SK-N-SH treated with all-trans-retinoic acid at 6 μM for 48 hours (cell line): ENCODE data around the gene ACIN1.

ENCODE experiments used
- ATAC-seq: fragments of 200-7000 bp; cut with Tn5 transposase; 3 replicates; pipeline ENCODE4 v1.9.1; 2020; ENCODE audit warnings: mild to moderate bottlenecking, moderate library complexity
- ARNTL ChIP-seq: fragments of 450-650 bp; formaldehyde crosslinking; IDR thresholded peaks from 2 replicates; pipeline ENCODE4 v1.5.0; 2020; ENCODE audit warnings: low read depth, mild to moderate bottlenecking, moderate library complexity, borderline replicate concordance
- BACH2 ChIP-seq: fragments of 250-450 bp; sonication (Bioruptor Pico); IDR thresholded peaks from 2 replicates; pipeline ENCODE4 v1.9.0; 2021; ENCODE audit warnings: mild to moderate bottlenecking, borderline replicate concordance
- CSDC2 ChIP-seq: fragments of 250-450 bp; sonication (Bioruptor Pico); IDR thresholded peaks from 2 replicates; pipeline ENCODE4 v1.5.0; 2020; ENCODE audit warnings: mild to moderate bottlenecking, moderate library complexity
- GLIS3 ChIP-seq: fragments of 250-450 bp; sonication (Bioruptor Pico); IDR thresholded peaks from 2 replicates; pipeline ENCODE4 v1.5.0; 2020; ENCODE audit warnings: mild to moderate bottlenecking, moderate library complexity
- ISL1 ChIP-seq: fragments of 250-450 bp; sonication (Bioruptor Pico); IDR thresholded peaks from 2 replicates; pipeline ENCODE4 v2.1.2; 2022; ENCODE audit warnings: mild to moderate bottlenecking, moderate library complexity
- OSR1 ChIP-seq: fragments of 250-450 bp; sonication (Bioruptor Pico); IDR thresholded peaks from 2 replicates; pipeline ENCODE4 v1.8.0; 2022; ENCODE audit warnings: moderate library complexity, mild to moderate bottlenecking, inconsistent platforms
- PPARA ChIP-seq: fragments of 250-450 bp; sonication (Bioruptor Pico); IDR thresholded peaks from 2 replicates; pipeline ENCODE4 v1.5.0; 2020; ENCODE audit warnings: mild to moderate bottlenecking, borderline replicate concordance
- SNAI2 ChIP-seq: fragments of 250-450 bp; sonication (Bioruptor Pico); IDR thresholded peaks from 2 replicates; pipeline ENCODE4 v1.5.0; 2020; ENCODE audit warnings: mild to moderate bottlenecking, moderate library complexity
- TCF4 ChIP-seq: fragments of 250-450 bp; sonication (Bioruptor Pico); IDR thresholded peaks from 2 replicates; pipeline ENCODE4 v1.8.0; 2021; ENCODE audit warnings: mild to moderate bottlenecking, moderate library complexity, borderline replicate concordance
- TOX ChIP-seq: fragments of 250-450 bp; sonication (Bioruptor Pico); IDR thresholded peaks from 2 replicates; pipeline ENCODE4 v1.8.0; 2021; ENCODE audit warnings: mild to moderate bottlenecking, moderate library complexity, borderline replicate concordance
- ZC3H10 ChIP-seq: fragments of 250-450 bp; sonication (Bioruptor Pico); IDR thresholded peaks from 2 replicates; pipeline ENCODE4 v1.5.1; 2021; ENCODE audit warnings: mild to moderate bottlenecking, moderate library complexity
- ZFP3 ChIP-seq: fragments of 250-450 bp; sonication (Bioruptor Pico); IDR thresholded peaks from 2 replicates; pipeline ENCODE4 v1.5.0; 2020; ENCODE audit warnings: mild to moderate bottlenecking, moderate library complexity
- ZFP30 ChIP-seq: fragments of 450-650 bp; formaldehyde crosslinking; IDR thresholded peaks from 2 replicates; pipeline ENCODE4 v1.5.0; 2022; ENCODE audit warnings: mild to moderate bottlenecking, moderate library complexity
- ZNF70 ChIP-seq: fragments of 450-650 bp; formaldehyde crosslinking; IDR thresholded peaks from 2 replicates; pipeline ENCODE4 v1.5.0; 2020; ENCODE audit warnings: mild to moderate bottlenecking, moderate library complexity
- TF ChIP-seq, protein P1 (sequence below): fragments of 250-450 bp; sonication (Bioruptor Pico); IDR thresholded peaks from 2 replicates; pipeline ENCODE4 v1.8.0; 2020; ENCODE audit warnings: mild to moderate bottlenecking, moderate library complexity, borderline replicate concordance
- TF ChIP-seq, protein P2 (sequence below): fragments of 250-450 bp; sonication (Bioruptor Pico); IDR thresholded peaks from 2 replicates; pipeline ENCODE4 v1.5.1; 2020; ENCODE audit warnings: low read depth, mild to moderate bottlenecking, moderate library complexity
- TF ChIP-seq, protein P3 (sequence below): fragments of 250-450 bp; sonication (Bioruptor Pico); IDR thresholded peaks from 2 replicates; pipeline ENCODE4 v1.5.1; 2021; ENCODE audit warnings: mild to moderate bottlenecking, moderate library complexity
- TF ChIP-seq, protein P4 (sequence below): fragments of 250-450 bp; sonication (Bioruptor Pico); IDR thresholded peaks from 2 replicates; pipeline ENCODE4 v1.5.0; 2020; ENCODE audit warnings: mild to moderate bottlenecking, moderate library complexity
- TF ChIP-seq, protein P5 (sequence below): fragments of 250-450 bp; sonication (Bioruptor Pico); IDR thresholded peaks from 2 replicates; pipeline ENCODE4 v1.8.0; 2021; ENCODE audit warnings: low read depth, mild to moderate bottlenecking, moderate library complexity, borderline replicate concordance

ACIN1 gene

DNA sequence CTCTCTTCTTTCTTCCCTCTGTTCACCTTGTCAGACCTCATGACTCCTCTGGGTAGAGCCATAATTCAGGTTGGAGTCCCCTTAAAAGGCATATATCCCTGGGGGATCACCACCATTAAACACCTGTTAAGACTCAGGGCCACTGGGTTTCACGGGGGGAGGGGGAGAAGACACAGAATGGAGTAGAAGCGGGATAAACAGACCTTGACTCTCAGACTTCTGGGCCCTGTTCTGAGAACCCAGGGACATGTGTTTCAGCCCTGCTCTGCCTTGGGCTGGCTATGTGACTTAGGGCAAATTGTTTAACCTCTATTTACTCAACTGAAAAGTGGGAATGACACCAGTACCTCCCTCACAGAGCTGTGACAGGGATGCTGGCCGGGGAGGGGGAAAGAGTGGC, 42.3 kb downstream of the ACIN1 start:
- TF ChIP-seq, protein P1, sequence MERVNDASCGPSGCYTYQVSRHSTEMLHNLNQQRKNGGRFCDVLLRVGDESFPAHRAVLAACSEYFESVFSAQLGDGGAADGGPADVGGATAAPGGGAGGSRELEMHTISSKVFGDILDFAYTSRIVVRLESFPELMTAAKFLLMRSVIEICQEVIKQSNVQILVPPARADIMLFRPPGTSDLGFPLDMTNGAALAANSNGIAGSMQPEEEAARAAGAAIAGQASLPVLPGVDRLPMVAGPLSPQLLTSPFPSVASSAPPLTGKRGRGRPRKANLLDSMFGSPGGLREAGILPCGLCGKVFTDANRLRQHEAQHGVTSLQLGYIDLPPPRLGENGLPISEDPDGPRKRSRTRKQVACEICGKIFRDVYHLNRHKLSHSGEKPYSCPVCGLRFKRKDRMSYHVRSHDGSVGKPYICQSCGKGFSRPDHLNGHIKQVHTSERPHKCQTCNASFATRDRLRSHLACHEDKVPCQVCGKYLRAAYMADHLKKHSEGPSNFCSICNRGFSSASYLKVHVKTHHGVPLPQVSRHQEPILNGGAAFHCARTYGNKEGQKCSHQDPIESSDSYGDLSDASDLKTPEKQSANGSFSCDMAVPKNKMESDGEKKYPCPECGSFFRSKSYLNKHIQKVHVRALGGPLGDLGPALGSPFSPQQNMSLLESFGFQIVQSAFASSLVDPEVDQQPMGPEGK (CRISPR knock-in tag) = no peak
- TF ChIP-seq ZNF70 (CRISPR knock-in tag) (no peak), PPARA (CRISPR knock-in tag) (no peak), ARNTL (CRISPR knock-in tag) (no peak), CSDC2 (CRISPR knock-in tag) (no peak)
- TF ChIP-seq, protein P2, sequence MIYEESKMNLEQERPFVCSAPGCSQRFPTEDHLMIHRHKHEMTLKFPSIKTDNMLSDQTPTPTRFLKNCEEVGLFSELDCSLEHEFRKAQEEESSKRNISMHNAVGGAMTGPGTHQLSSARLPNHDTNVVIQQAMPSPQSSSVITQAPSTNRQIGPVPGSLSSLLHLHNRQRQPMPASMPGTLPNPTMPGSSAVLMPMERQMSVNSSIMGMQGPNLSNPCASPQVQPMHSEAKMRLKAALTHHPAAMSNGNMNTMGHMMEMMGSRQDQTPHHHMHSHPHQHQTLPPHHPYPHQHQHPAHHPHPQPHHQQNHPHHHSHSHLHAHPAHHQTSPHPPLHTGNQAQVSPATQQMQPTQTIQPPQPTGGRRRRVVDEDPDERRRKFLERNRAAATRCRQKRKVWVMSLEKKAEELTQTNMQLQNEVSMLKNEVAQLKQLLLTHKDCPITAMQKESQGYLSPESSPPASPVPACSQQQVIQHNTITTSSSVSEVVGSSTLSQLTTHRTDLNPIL (CRISPR knock-in tag) = no peak
- TF ChIP-seq, protein P3, sequence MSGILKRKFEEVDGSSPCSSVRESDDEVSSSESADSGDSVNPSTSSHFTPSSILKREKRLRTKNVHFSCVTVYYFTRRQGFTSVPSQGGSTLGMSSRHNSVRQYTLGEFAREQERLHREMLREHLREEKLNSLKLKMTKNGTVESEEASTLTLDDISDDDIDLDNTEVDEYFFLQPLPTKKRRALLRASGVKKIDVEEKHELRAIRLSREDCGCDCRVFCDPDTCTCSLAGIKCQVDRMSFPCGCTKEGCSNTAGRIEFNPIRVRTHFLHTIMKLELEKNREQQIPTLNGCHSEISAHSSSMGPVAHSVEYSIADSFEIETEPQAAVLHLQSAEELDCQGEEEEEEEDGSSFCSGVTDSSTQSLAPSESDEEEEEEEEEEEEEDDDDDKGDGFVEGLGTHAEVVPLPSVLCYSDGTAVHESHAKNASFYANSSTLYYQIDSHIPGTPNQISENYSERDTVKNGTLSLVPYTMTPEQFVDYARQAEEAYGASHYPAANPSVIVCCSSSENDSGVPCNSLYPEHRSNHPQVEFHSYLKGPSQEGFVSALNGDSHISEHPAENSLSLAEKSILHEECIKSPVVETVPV (CRISPR knock-in tag) = no peak
- ATAC-seq = no peak

DNA sequence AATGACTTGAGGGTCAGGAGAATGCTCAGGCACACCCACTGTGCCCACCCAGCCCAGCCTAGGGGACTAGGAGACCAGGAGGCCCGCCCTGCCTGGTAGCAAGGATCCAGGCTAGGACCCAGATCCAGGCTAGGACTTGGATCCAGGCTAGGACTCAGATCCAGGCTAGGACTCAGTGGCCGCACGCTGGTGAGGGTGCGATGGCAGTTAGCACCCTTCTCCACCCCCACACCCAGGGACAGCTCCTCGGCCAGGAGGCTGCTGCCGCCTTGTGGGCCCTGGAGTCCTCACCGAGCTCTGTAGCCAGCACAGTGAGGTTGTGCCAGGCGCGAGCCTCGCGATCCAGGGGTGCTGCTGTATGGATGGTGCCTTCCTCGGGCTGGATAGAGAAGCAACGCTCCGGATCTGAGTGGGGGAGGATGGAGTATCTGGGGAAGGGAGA, 42.7 kb downstream of the ACIN1 start:
- no peak for ATAC-seq
- no peak for TF ChIP-seq ISL1 (CRISPR knock-in tag)
- no peak for TF ChIP-seq CSDC2 (CRISPR knock-in tag)
- TF ChIP-seq, protein P3 (CRISPR knock-in tag) = no peak
- TF ChIP-seq, protein P2 (CRISPR knock-in tag) = no peak
- no peak for TF ChIP-seq TCF4 (CRISPR knock-in tag)
- no peak for TF ChIP-seq BACH2 (CRISPR knock-in tag)
- TF ChIP-seq, protein P4, sequence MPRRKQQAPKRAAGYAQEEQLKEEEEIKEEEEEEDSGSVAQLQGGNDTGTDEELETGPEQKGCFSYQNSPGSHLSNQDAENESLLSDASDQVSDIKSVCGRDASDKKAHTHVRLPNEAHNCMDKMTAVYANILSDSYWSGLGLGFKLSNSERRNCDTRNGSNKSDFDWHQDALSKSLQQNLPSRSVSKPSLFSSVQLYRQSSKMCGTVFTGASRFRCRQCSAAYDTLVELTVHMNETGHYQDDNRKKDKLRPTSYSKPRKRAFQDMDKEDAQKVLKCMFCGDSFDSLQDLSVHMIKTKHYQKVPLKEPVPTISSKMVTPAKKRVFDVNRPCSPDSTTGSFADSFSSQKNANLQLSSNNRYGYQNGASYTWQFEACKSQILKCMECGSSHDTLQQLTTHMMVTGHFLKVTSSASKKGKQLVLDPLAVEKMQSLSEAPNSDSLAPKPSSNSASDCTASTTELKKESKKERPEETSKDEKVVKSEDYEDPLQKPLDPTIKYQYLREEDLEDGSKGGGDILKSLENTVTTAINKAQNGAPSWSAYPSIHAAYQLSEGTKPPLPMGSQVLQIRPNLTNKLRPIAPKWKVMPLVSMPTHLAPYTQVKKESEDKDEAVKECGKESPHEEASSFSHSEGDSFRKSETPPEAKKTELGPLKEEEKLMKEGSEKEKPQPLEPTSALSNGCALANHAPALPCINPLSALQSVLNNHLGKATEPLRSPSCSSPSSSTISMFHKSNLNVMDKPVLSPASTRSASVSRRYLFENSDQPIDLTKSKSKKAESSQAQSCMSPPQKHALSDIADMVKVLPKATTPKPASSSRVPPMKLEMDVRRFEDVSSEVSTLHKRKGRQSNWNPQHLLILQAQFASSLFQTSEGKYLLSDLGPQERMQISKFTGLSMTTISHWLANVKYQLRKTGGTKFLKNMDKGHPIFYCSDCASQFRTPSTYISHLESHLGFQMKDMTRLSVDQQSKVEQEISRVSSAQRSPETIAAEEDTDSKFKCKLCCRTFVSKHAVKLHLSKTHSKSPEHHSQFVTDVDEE (CRISPR knock-in tag) = no peak
- no peak for TF ChIP-seq TOX
- TF ChIP-seq, protein P1 (CRISPR knock-in tag) = no peak
- no peak for TF ChIP-seq ZFP30
- TF ChIP-seq ZFP3 = no peak
- no peak for TF ChIP-seq OSR1 (CRISPR knock-in tag)
- no peak for TF ChIP-seq ZC3H10 (CRISPR knock-in tag)
- TF ChIP-seq, protein P5, sequence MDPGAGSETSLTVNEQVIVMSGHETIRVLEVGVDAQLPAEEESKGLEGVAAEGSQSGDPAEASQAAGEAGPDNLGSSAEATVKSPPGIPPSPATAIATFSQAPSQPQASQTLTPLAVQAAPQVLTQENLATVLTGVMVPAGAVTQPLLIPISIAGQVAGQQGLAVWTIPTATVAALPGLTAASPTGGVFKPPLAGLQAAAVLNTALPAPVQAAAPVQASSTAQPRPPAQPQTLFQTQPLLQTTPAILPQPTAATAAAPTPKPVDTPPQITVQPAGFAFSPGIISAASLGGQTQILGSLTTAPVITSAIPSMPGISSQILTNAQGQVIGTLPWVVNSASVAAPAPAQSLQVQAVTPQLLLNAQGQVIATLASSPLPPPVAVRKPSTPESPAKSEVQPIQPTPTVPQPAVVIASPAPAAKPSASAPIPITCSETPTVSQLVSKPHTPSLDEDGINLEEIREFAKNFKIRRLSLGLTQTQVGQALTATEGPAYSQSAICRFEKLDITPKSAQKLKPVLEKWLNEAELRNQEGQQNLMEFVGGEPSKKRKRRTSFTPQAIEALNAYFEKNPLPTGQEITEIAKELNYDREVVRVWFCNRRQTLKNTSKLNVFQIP (CRISPR knock-in tag) = no peak
- no peak for TF ChIP-seq GLIS3 (CRISPR knock-in tag)
- no peak for TF ChIP-seq SNAI2 (CRISPR knock-in tag)
